K562 (cell line): ENCODE measurements around the gene SPNS1.

Source experiments
- EGR1 ChIP-seq: fragments of 450-650 bp; conservative IDR thresholded peaks from 2 replicates; pipeline ENCODE4 v1.6.1; 2017; ENCODE audit warnings: mild to moderate bottlenecking
- MCM2 ChIP-seq: fragments of 450-650 bp; IDR thresholded peaks from 2 replicates; pipeline ENCODE4 v1.6.1; 2017; ENCODE audit warnings: low read depth, mild to moderate bottlenecking
- RCOR1 ChIP-seq, 2 experiments: IDR thresholded peaks; 2 replicates each; pipeline ENCODE4 v1.6.1; 2012; ENCODE audit warnings: low read depth in 2 of 2, low read length in 2 of 2, borderline replicate concordance in 1 of 2, improper control_type of control experiment in 1 of 2

GRCh38 chr16:28980929-28981328 is 6.4 kb downstream of the SPNS1 start:
- TF ChIP-seq MCM2 (no peak), RCOR1 (IDR thresholded peaks at IDR 0.05; ENCODE audit: borderline replicate concordance in 1 of 2, low read depth in 2 of 2, low read length in 2 of 2) (no peak), EGR1 (no peak)
